Activated CD8-positive, alpha-beta T cell treated with anti-CD3 and anti-CD28 coated beads for 36 hours (primary cell): ENCODE data around the gene IFT74. TPM values are rescaled to one million over a fixed set of nuclear protein-coding genes. Genes with fewer than 3 reads are reported as not detected.

Source experiments
- ATAC-seq: fragments of 200-7000 bp; cut with Tn5 transposase; one replicate; pipeline ENCODE4 v1.10.0; 2021; ENCODE audit warnings: mild to moderate bottlenecking, moderate library complexity
- CTCF ChIA-PET: fragments of 350-600 bp; sonication (Branson Sonifier 250); formaldehyde crosslinking; loops from one replicate; lab custom pipeline; 2021; ENCODE audit warnings: antibody characterized with exemption; lab: Charles Lee
- POLR2A ChIA-PET: fragments of 350-600 bp; sonication (Branson Sonifier 250); formaldehyde crosslinking; loops from one replicate; lab custom pipeline; 2021; ENCODE audit warnings: antibody characterized with exemption; lab: Charles Lee
- DNase-seq: peaks from one replicate; pipeline ENCODE4 v3.0.0-alpha.2; 2020
- H3K27ac Mint-ChIP-seq: one replicate; pipeline ENCODE4 v1.8.0; 2021; ENCODE audit warnings: mild to moderate bottlenecking, mixed read lengths
- H3K27me3 Mint-ChIP-seq: one replicate; pipeline ENCODE4 v1.8.0; 2021; ENCODE audit warnings: mixed read lengths
- H3K36me3 Mint-ChIP-seq: one replicate; pipeline ENCODE4 v1.8.0; 2021; ENCODE audit warnings: low read depth, mixed read lengths
- H3K4me1 Mint-ChIP-seq: one replicate; pipeline ENCODE4 v1.8.0; 2021; ENCODE audit warnings: low read depth, mixed read lengths
- H3K4me3 Mint-ChIP-seq: one replicate; pipeline ENCODE4 v1.8.0; 2021; ENCODE audit warnings: mild to moderate bottlenecking, moderate library complexity, mixed read lengths
- H3K9me3 Mint-ChIP-seq: one replicate; pipeline ENCODE4 v1.8.0; 2021; ENCODE audit warnings: mixed read lengths
- intact Hi-C: fragments of 100-400 bp; cut with micrococcal nuclease; formaldehyde crosslinking; loops from one replicate; pipeline ENCODE4 v1.10.0; 2022
- total RNA-seq, 2 experiments: library from RNA; stranded (reverse); gene quantifications; one replicate each; pipeline ENCODE4 v1.2.3, GENCODE V29; 2021
- TF ChIP-seq, protein P1 (sequence below): fragments of 200-600 bp; IDR thresholded peaks from one replicate; pipeline ENCODE4 v1.8.0; 2022; ENCODE audit warnings: antibody characterized with exemption, mild to moderate bottlenecking

The IFT74 gene
- total RNA-seq, 2 experiments from 2014 or later = 9.1 to 9.2 TPM

DNA sequence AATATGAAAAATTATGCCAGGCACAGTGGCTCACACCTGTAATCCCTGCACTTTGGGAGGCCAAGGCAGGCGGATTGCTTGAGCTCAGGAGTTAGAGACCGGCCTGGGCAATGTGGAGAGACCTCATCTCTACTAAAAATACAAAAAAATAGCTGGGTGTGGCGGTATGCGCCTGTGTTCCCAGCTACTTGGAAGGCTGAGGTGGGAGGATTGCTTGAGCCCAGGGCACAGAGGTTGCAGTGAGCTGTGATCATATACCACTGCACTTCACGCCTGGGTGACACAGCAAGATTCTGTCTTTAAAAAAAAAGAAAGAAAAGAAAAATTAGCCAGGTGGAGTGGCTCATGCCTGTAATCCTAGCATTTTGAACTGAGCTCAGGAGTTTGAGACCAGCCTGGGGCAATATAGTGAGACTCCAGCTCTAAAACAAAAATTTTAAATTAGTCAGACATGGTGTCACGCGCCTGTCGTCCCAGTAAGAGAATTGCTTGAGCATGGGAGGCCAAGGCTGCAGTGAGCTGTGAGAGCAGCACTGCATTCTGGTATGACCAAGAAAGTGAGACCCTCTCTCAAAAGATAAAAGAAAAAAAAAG lies 27.2 kb upstream of the IFT74 start:
- ChIA-PET CTCF (interaction anchor here (0.6 kb wide), 1 partner anchor 344 kb away, joined by 3 read pairs; no protein-coding TSS in a partner anchor), POLR2A (interaction anchor here (0.9 kb wide), 1 partner anchor 14 kb away, joined by 3 read pairs; no protein-coding TSS in a partner anchor)
- H3K36me3 Mint-ChIP-seq = peaks cover 35% of the 10 kb centered on the region

DNA sequence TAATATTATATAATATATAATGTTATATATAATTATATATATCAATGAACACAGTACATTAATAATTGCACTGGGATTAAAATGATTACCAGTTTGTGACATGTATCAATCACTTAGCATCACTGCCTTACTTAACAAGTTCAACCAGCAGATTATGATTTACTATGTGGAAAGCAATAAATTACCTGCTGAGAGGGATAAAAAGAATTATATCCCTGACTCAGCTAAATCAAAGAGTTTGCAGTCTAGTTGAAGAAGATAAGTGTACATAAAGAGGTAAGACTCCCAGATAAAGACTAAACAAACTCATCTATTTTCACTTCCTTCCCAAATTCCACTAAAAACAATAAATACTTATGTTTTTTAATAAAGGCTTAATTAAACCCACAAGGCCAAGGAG lies 20.4 kb upstream of the IFT74 start:
- intact Hi-C loops = no loop called here
- Mint-ChIP-seq H3K4me3 (no peak overlapping the region), H3K27me3 (no peaks in the 10 kb centered on the region), H3K4me1 (peaks cover 33% of the 10 kb centered on the region), H3K36me3 (peaks cover 32% of the 10 kb centered on the region), H3K9me3 (peaks cover 6% of the 10 kb centered on the region), H3K27ac (no peak overlapping the region)
- DNase-seq (no peak), ATAC-seq (no peak)
- TF ChIP-seq, protein P1, sequence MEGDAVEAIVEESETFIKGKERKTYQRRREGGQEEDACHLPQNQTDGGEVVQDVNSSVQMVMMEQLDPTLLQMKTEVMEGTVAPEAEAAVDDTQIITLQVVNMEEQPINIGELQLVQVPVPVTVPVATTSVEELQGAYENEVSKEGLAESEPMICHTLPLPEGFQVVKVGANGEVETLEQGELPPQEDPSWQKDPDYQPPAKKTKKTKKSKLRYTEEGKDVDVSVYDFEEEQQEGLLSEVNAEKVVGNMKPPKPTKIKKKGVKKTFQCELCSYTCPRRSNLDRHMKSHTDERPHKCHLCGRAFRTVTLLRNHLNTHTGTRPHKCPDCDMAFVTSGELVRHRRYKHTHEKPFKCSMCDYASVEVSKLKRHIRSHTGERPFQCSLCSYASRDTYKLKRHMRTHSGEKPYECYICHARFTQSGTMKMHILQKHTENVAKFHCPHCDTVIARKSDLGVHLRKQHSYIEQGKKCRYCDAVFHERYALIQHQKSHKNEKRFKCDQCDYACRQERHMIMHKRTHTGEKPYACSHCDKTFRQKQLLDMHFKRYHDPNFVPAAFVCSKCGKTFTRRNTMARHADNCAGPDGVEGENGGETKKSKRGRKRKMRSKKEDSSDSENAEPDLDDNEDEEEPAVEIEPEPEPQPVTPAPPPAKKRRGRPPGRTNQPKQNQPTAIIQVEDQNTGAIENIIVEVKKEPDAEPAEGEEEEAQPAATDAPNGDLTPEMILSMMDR = no peak
- ChIA-PET POLR2A (interaction anchor here (1.0 kb wide), 1 partner anchor 11 kb away, joined by 3 read pairs; the partner anchor contains the start of gene PLAA), CTCF (no interaction called here)

More for the DNA sequence above, 27.2 kb upstream of the IFT74 start:
- DNase-seq = no peak
- TF ChIP-seq, protein P1 = no peak
- no peaks in the 10 kb centered on the region for H3K4me1 Mint-ChIP-seq
- intact Hi-C loops = no loop called here
- no peak overlapping the region for H3K27ac Mint-ChIP-seq
- H3K9me3 Mint-ChIP-seq = no peaks in the 10 kb centered on the region
- H3K4me3 Mint-ChIP-seq = no peak overlapping the region
- no peaks in the 10 kb centered on the region for H3K27me3 Mint-ChIP-seq
- ATAC-seq = no peak

DNA sequence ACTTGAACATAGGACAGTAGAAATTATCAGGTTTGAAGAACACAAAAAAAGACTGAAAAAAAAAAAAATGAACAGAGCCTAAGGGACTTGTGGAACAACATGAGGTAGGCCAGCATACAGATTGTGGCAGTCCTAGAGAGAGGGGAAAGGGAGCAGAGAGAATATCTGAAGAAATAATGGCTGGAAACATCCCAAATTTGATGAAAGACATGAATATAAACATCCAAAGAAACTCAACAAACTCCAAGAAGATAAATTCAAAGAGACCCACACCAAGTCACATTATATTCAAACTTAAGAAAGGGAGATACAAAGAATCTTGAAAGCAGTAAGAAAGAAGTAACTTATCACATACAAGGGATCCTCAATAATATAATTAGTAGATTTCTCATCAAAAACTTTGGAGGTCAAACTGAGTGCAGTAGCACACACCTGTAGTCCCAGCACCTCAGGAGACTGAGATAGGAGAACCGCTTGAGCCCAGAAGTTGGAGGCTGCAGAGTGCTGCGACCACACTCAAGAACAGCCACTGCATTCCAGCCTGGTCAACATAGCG lies 18.3 kb upstream of the IFT74 start:
- DNase-seq = no peak
- peaks cover 46% of the 10 kb centered on the region for H3K4me1 Mint-ChIP-seq
- CTCF ChIA-PET = no interaction called here

DNA sequence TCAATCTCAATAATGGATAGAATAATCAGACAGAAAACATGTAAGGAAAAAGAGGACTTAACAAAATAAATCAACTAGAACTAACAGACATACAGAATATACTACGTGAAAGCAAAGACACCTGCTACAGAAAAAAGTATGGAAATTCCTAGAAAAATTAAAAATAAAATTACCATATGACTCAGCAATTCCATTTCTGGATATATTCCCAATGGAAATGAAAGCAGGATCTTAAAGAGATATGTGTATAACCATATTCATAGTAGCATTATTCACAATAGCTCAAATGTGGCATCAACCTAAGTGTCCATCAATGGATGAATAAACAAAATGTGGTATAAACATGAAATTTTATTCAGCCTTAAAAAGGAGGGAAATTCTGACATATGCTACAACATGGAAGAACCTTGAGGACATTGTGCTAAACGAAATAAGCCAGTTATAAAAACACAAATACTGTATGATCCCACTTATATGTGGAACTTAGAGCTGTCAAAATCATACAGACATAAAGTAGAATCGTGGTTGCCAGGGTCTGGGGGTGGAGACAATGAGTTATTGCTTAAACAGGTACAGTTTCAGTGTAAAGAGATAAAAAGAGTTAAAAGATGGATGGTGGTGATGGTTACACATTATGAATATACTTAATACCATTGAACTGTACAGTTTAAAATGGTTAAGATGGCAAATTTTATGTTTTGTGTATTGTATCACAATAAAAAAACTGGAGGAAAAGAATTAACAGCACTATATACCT lies 16.1 kb upstream of the IFT74 start:
- Mint-ChIP-seq H3K27ac (peak overlapping the region; percentile 47), H3K4me1 (peaks cover 62% of the 10 kb centered on the region), H3K27me3 (no peaks in the 10 kb centered on the region), H3K36me3 (peaks cover 50% of the 10 kb centered on the region), H3K4me3 (peak overlapping the region; percentile 8), H3K9me3 (peaks cover 6% of the 10 kb centered on the region)
- peak; percentile 53 for ATAC-seq
- intact Hi-C loops = no loop called here
- peak; percentile 40 for DNase-seq
- POLR2A ChIA-PET = interaction anchor here (0.6 to 3.4 kb wide), 2 partner anchors 16 to 33 kb away, joined by 3 to 11 read pairs; partner anchors contain the start of gene IFT74
- CTCF ChIA-PET = no interaction called here
- TF ChIP-seq, protein P1 = no peak

More for the DNA sequence above, 18.3 kb upstream of the IFT74 start:
- POLR2A ChIA-PET = no interaction called here
- intact Hi-C loops = no loop called here
- Mint-ChIP-seq H3K36me3 (peaks cover 36% of the 10 kb centered on the region), H3K27me3 (no peaks in the 10 kb centered on the region), H3K4me3 (no peak overlapping the region), H3K9me3 (peaks cover 6% of the 10 kb centered on the region), H3K27ac (no peak overlapping the region)
- TF ChIP-seq, protein P1 = no peak
- no peak for ATAC-seq
